PC-3 (cell line): ENCODE results near the gene STUB1. TPM values are rescaled to one million over a fixed set of nuclear protein-coding genes. Genes with fewer than 3 reads are reported as not detected.

Source experiments
- ATAC-seq: fragments of 200-7000 bp; cut with Tn5 transposase; 2 replicates; pipeline ENCODE4 v1.9.1; 2020; ENCODE audit warnings: mild to moderate bottlenecking, moderate library complexity
- BruUV-seq: library from RNA; stranded (reverse); fragments of 400-500 nt; replicated peaks from 2 replicates; lab custom pipeline; 2021; lab: Mats Ljungman, UMichigan
- CTCF ChIA-PET: fragments of 300-600 bp; sonication (Branson Sonifier 250); formaldehyde crosslinking; loops from one replicate; lab custom pipeline; 2022; ENCODE audit warnings: antibody characterized with exemption; lab: Charles Lee
- POLR2A ChIA-PET: fragments of 300-600 bp; sonication (Branson Sonifier 250); formaldehyde crosslinking; loops from one replicate; lab custom pipeline; 2022; ENCODE audit warnings: antibody characterized with exemption; ENCODE audit not compliant: unreplicated experiment; lab: Charles Lee
- DNase-seq: peaks from one replicate; pipeline ENCODE4 v3.0.0-alpha.2; 2015
- H2AFZ ChIP-seq: fragments of 300-600 bp; sonication (generic); 2 replicates; pipeline ENCODE4 v1.6.0; 2016; ENCODE audit warnings: antibody characterized with exemption, low read length
- H3F3A ChIP-seq: fragments of 300-600 bp; sonication (generic); one replicate; pipeline ENCODE4 v1.6.0; 2017; ENCODE audit warnings: antibody characterized with exemption, low read length, control low read depth, mild to moderate bottlenecking; ENCODE audit not compliant: unreplicated experiment
- H3K27ac ChIP-seq: fragments of 300-600 bp; sonication (generic); 2 replicates; pipeline ENCODE4 v1.5.1; 2016; ENCODE audit warnings: mild to moderate bottlenecking, low read length
- H3K27me3 ChIP-seq: fragments of 300-600 bp; sonication (generic); 2 replicates; pipeline ENCODE4 v1.6.1; 2016; ENCODE audit warnings: low read length, mixed read lengths
- H3K36me3 ChIP-seq: fragments of 300-600 bp; sonication (generic); 2 replicates; pipeline ENCODE4 v1.6.1; 2016; ENCODE audit warnings: low read depth, mixed run types, low read length, mixed read lengths
- H3K4me1 ChIP-seq: fragments of 300-600 bp; sonication (generic); 2 replicates; pipeline ENCODE4 v1.5.1; 2016; ENCODE audit warnings: low read length; ENCODE audit not compliant: insufficient read depth
- H3K4me2 ChIP-seq: fragments of 300-600 bp; sonication (generic); 2 replicates; pipeline ENCODE4 v1.6.0; 2016; ENCODE audit warnings: low read length
- H3K4me3 ChIP-seq: fragments of 300-600 bp; sonication (generic); 2 replicates; pipeline ENCODE4 v1.5.1; 2016; ENCODE audit warnings: mild to moderate bottlenecking, low read length, mixed read lengths
- H3K79me2 ChIP-seq: fragments of 300-600 bp; sonication (generic); 2 replicates; pipeline ENCODE4 v1.6.1; 2017; ENCODE audit warnings: low read length, mixed read lengths
- H3K9ac ChIP-seq: fragments of 300-600 bp; sonication (generic); 2 replicates; pipeline ENCODE4 v1.6.0; 2016; ENCODE audit warnings: mild to moderate bottlenecking, low read length
- H3K9me2 ChIP-seq: fragments of 300-600 bp; sonication (generic); replicated peaks from 2 replicates; pipeline ENCODE4 v1.6.1; 2016; ENCODE audit warnings: mixed run types, low read length, mixed read lengths
- H3K9me3 ChIP-seq: fragments of 300-600 bp; sonication (generic); 2 replicates; pipeline ENCODE4 v1.6.1; 2016; ENCODE audit warnings: low read length, mixed read lengths
- H4K20me1 ChIP-seq: fragments of 300-600 bp; sonication (generic); 2 replicates; pipeline ENCODE4 v1.6.1; 2016; ENCODE audit warnings: low read length, mixed read lengths
- EZH2 ChIP-seq: fragments of 300-600 bp; sonication (generic); IDR thresholded peaks from one replicate; pipeline ENCODE4 v1.6.1; 2017; ENCODE audit warnings: antibody characterized with exemption, mild to moderate bottlenecking, low read length; ENCODE audit not compliant: unreplicated experiment
- EZH2phosphoT487 ChIP-seq: fragments of 300-600 bp; sonication (generic); IDR thresholded peaks from 2 replicates; pipeline ENCODE4 v1.6.1; 2018; ENCODE audit warnings: mild to moderate bottlenecking, antibody characterized with exemption, low read length, borderline replicate concordance
- intact Hi-C: fragments of 100-400 bp; cut with micrococcal nuclease; formaldehyde crosslinking; loops from 2 replicates; pipeline ENCODE4 v1.9.0; 2023
- total RNA-seq: library from RNA; depleted of rRNA; stranded (reverse); fragments of >200 nt; gene quantifications from 2 replicates; pipeline ENCODE4 v1.2.3, GENCODE V29; 2014
- TF ChIP-seq, protein P1 (sequence below): fragments of 300-600 bp; sonication (generic); conservative IDR thresholded peaks from 2 replicates; pipeline ENCODE4 v1.5.1; 2017; ENCODE audit warnings: antibody characterized with exemption, low read depth, mild to moderate bottlenecking, low read length

Gene STUB1
- total RNA-seq, 1 experiment from 2014 or later = 152 TPM

DNA sequence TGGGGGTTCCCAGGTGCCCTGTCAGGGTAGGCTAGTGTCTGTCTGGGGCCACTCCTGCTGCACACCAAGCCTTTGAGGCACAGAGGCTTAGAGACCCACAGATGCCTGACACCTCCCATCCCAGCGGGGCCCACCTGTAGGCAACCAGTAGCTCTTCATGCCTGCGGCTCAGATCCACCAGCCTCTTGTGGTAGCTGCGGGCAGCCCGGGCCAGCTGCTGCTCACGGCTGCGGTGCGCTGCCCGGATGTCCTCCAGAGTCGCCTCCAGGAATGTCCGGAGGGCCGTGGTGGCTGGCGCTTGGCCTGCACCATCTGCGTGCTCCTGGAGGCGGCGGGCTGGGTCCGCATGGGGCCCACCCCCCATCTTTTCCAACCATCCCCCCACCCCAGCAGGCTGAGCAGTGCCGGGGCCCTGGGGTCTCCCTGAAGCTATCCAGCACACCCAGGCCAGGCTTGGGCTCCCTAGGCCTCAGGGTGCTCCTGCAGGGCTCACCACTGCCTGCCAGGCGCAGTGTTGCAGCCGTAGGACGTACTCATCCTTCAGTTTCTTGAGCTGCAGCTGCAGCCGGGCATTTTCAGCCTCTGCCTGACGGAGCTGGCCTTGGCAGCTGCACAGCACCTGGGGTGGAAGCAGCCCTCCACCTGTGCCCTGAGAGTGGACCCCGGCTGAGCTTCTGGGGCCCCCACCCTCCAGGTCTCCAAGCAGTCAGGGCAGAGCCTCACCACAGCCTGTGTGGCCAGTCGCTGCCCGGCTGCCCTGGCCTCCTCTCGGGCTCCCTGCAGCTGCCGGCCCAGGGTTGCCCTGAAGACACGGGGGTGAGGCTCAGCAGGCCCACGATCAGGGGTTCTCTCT, 44.2 kb downstream of the STUB1 start:
- DNase-seq = no peak
- Histone ChIP-seq H3F3A (peaks cover 3% of the 10 kb centered on the region), H3K36me3 (no peaks in the 10 kb centered on the region), H3K9ac (no peak overlapping the region), H3K9me3 (no peaks in the 10 kb centered on the region), H3K79me2 (0 out of 2 replicates have a peak, but pooled peaks cover 6% of the 10 kb centered on the region), H2AFZ (no peak overlapping the region), H3K4me3 (no peak overlapping the region), H3K9me2 (no peaks in the 10 kb centered on the region), H3K27me3 (no peaks in the 10 kb centered on the region), H3K4me1 (peaks cover 23% of the 10 kb centered on the region; the same call in 1 of the 2 replicates), H3K27ac (no peak overlapping the region), H4K20me1 (no peaks in the 10 kb centered on the region), H3K4me2 (no peak overlapping the region)
- ATAC-seq = no peak
- BruUV-seq = no TSS peak
- CTCF ChIA-PET = no interaction called here
- intact Hi-C loops = no loop called here
- POLR2A ChIA-PET = no interaction called here
- TF ChIP-seq, protein P1, sequence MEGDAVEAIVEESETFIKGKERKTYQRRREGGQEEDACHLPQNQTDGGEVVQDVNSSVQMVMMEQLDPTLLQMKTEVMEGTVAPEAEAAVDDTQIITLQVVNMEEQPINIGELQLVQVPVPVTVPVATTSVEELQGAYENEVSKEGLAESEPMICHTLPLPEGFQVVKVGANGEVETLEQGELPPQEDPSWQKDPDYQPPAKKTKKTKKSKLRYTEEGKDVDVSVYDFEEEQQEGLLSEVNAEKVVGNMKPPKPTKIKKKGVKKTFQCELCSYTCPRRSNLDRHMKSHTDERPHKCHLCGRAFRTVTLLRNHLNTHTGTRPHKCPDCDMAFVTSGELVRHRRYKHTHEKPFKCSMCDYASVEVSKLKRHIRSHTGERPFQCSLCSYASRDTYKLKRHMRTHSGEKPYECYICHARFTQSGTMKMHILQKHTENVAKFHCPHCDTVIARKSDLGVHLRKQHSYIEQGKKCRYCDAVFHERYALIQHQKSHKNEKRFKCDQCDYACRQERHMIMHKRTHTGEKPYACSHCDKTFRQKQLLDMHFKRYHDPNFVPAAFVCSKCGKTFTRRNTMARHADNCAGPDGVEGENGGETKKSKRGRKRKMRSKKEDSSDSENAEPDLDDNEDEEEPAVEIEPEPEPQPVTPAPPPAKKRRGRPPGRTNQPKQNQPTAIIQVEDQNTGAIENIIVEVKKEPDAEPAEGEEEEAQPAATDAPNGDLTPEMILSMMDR = no peak
- TF ChIP-seq EZH2phosphoT487 (no peak), EZH2 (no peak)

- ATAC-seq (no peak), DNase-seq (no peak)
- no peaks in the 10 kb centered on the region for H3K36me3 ChIP-seq
- TF ChIP-seq EZH2phosphoT487 = no peak
- TF ChIP-seq EZH2 = no peak
- TF ChIP-seq, protein P1 = no peak
- H3K79me2 ChIP-seq = 0 out of 2 replicates have a peak, but pooled peaks cover 9% of the 10 kb centered on the region
- H3K9ac ChIP-seq = no peak overlapping the region
- no peaks in the 10 kb centered on the region for H4K20me1 ChIP-seq
- no peaks in the 10 kb centered on the region for H3K9me2 ChIP-seq
- intact Hi-C loops = no loop called here
- H3K4me2 ChIP-seq = no peak overlapping the region
- H3K27me3 ChIP-seq = no peaks in the 10 kb centered on the region
- H3K4me3 ChIP-seq = no peak overlapping the region
- BruUV-seq = no TSS peak
- peaks cover 20% of the 10 kb centered on the region; the same call in 1 of the 2 replicates for H3K4me1 ChIP-seq
- ChIA-PET CTCF (no interaction called here), POLR2A (no interaction called here)
- peaks cover 3% of the 10 kb centered on the region for H3F3A ChIP-seq
- H3K9me3 ChIP-seq = no peaks in the 10 kb centered on the region
- no peak overlapping the region for H2AFZ ChIP-seq
- no peak overlapping the region for H3K27ac ChIP-seq
These were observed 44.8 kb downstream of the STUB1 start for GRCh38 chr16:725041-725376.
